ENCODE data around the gene PDIA5.

DNA sequence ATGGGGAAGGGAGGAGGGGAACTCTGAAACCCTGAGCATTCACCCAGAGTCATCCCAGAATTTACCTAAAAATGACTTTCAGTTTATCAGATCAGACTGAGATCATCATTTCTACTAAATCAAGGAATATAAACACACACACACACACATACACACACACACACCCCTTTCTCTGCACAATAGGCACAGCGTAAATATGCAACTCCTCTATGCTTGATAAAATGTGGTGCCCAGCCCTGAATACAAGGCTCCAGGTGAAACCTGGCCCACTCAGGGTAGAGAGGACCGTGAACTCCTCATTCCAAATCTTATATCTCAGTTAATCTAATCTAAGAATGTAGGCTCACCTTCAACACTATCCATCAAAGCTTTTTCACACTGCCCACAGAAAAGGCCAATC, 103.1 kb downstream of the PDIA5 start:
- TF ChIP-seq CTCF (IDR thresholded peaks at IDR 0.05) (no peak), USF1 (CRISPR knock-in tag; IDR thresholded peaks at IDR 0.05) (no peak), ZSCAN18 (CRISPR knock-in tag; IDR thresholded peaks at IDR 0.05) (no peak), MLX (CRISPR knock-in tag; IDR thresholded peaks at IDR 0.05) (no peak), FOXJ3 (CRISPR knock-in tag; IDR thresholded peaks at IDR 0.05; ENCODE audit: borderline replicate concordance) (no peak), CREM (CRISPR knock-in tag; IDR thresholded peaks at IDR 0.05) (no peak), CDX4 (CRISPR knock-in tag; IDR thresholded peaks at IDR 0.05; ENCODE audit: borderline replicate concordance) (no peak), MAX (CRISPR knock-in tag; IDR thresholded peaks at IDR 0.05) (no peak)
- TF ChIP-seq, protein P1, sequence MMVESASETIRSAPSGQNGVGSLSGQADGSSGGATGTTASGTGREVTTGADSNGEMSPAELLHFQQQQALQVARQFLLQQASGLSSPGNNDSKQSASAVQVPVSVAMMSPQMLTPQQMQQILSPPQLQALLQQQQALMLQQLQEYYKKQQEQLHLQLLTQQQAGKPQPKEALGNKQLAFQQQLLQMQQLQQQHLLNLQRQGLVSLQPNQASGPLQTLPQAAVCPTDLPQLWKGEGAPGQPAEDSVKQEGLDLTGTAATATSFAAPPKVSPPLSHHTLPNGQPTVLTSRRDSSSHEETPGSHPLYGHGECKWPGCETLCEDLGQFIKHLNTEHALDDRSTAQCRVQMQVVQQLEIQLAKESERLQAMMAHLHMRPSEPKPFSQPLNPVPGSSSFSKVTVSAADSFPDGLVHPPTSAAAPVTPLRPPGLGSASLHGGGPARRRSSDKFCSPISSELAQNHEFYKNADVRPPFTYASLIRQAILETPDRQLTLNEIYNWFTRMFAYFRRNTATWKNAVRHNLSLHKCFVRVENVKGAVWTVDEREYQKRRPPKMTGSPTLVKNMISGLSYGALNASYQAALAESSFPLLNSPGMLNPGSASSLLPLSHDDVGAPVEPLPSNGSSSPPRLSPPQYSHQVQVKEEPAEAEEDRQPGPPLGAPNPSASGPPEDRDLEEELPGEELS (CRISPR knock-in tag; IDR thresholded peaks at IDR 0.05), result no peak

All from WTC11 (cell line).